ENCODE data around the gene EXT2.
A peak's percentile ranks its signal among the peaks of the same experiment; 100 is the strongest.

The EXT2 gene

DNA sequence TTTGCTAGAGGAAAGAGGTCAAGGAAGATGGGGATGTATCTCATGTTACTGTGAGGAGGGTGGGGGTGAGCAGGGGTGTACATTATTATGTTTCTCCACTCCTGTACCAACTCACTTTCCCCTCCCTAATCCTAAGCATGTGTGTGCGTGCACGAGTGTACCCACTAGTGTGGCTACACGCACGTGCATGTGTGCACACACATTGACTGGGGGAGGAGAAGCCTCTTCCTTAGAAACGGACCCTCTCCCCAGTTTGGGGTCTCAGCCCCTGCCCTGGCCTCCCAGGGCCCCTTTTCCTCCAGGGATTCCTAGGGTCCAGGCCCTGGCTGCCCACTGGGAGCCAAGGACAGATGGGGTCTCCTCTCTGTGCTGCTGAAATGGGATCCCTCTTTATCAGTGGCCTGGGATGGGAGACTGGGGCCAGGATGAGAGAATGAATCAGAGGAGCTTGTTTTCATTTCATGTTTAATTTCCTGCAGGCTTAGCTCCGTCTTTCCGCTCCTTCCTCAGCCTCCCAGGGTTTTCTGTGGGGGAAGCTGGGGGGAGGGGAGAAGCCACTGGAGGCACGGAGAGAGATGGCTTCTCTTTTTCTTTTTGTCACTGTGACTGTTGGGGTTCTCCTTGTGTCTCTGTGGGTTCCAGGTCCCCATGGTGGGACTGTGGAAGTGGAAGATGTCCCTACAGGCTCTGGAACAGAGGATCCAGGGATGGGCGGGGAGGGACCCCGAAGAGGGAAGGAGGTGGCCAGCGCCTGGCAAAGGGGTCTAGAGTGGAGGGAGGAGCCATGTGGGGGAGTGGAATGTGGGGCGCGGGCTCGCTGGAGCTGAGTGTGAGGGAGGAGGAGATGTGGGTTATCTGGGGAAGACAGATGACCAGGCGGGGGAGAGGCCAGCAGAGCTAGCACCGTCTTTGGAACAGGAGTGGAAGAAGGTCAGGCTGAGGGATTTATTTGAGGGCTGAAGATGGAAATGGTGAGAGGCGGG, 174.2 kb downstream of the EXT2 start:
- DNase-seq: no peak

GRCh38 chr11:44270403-44271273, 175.2 kb downstream of the EXT2 start:
- no peak for DNase-seq

GRCh38 chr11:44271286-44271685, 175.8 kb downstream of the EXT2 start:
- DNase-seq: no peak

GRCh38 chr11:44274404-44274803, 178.9 kb downstream of the EXT2 start:
- DNase-seq: no peak

GRCh38 chr11:44275241-44275640, 179.8 kb downstream of the EXT2 start:
- no peak for DNase-seq

DNA sequence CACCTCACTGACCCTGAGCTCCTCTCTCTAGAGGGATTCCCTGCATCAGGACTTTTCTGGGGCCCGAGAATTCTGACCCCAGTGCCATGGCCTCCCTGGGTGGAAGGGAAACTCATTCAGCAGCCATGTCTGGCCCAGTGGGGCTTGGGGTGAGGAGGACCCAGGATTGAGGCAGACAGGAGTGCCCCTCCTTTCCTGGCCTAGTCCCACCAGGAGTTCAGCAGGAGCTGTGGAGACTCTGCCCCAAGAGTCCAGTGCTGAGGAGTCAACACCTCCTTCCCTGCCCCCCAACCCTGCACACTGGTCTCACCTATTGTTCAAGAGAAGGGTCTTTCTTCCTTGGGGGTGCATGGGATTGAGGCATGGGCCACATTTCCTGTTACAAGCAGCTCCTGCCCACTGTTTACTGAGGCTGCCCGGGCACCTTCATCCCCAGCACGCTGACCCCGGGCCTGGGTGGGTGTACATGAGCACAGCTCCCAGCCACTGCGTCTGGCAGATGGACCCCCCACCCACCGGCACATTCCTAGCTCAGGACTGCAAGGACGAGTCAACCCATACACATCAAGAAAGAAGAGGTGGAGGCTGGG, 180.6 kb downstream of the EXT2 start:
- no peak for DNase-seq

DNA sequence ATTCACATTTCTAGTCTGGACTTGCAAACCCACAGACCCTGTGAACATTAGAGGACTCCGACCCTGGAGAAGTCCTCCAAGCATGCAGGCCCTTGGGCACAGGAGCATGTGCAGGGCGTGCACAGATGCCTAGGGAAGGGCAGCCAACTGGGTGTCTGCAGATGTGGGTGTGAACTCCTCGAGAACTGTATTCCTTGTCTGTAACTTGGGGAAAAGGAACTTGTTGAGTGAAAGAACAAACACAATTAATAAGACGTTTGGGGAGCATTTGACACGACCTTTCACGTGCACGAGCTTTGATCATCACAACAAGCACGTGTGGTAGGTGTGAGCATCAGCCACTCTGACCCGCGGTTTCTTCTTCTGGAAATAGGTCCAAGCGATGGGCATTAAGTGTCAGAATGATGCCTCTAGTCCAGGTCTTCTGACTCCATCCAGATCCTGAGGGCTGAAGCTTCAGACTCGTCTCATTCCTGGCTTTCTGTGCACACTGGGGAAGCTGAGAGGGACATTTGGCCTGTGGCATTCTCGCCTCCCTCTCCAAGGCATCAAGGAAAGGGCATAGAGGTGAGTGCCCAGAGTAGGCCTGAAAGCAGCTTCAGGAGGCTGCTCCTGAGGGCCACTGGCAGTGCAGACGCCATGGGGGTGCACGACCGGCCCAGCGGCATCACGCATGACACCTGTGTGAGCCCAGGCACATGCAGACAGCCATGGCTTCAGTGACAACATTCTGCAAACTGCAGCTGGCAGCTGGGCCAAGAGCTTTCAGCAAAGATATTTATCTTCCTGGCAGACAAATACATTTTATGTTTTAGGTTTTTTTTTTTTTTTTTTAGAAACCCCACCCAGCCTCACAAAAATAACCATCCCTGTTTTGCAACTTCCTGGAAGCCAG, 182.0 kb downstream of the EXT2 start:
- DNase-seq: no peak

GRCh38 chr11:44279483-44279882, 184.0 kb downstream of the EXT2 start:
- DNase-seq: no peak

DNA sequence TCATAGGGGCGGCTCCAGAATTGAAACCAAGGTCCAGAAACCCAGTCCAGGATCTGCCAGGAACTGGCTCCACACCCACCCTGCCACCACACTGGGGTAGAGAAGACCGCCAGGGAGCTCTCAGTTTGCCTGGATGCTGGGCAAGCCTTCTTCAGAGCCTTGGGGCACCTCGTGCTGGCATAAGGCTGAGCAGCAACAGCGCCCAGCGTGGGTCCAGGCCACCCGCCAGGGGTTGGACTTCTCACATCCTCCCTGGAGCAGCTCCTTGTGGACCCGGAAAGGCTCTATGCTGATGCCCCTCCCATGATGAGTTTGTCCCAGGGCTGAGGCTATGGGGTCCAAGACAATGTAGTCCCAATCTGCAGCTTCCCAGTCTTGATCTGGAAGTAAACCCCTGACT, 184.8 kb downstream of the EXT2 start:
- no peak for DNase-seq

- no peak for DNase-seq
Observed at GRCh38 chr11:44281151-44281550, 185.7 kb downstream of the EXT2 start.

DNA sequence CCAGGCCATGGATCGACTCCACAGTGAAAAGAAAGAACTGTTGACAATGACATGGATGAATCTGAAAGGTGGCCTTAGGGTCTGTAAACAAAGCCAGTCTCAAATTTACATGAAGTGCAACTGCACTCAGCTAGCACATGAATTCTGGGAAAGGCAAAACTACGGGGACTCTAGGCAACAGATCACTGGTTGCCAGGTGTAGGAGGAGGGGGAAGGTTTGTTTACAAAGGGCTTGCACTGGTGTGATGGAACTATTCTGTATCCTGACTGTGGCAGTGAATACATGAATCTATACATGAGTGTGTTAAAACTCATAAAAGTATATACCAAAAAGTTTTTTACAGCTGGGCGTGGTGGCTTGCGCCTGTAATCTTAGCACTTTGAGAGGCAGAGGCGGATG, 187.1 kb downstream of the EXT2 start:
- DNase-seq: no peak

GRCh38 chr11:44285756-44286155, 190.3 kb downstream of the EXT2 start:
- no peak for DNase-seq

DNA sequence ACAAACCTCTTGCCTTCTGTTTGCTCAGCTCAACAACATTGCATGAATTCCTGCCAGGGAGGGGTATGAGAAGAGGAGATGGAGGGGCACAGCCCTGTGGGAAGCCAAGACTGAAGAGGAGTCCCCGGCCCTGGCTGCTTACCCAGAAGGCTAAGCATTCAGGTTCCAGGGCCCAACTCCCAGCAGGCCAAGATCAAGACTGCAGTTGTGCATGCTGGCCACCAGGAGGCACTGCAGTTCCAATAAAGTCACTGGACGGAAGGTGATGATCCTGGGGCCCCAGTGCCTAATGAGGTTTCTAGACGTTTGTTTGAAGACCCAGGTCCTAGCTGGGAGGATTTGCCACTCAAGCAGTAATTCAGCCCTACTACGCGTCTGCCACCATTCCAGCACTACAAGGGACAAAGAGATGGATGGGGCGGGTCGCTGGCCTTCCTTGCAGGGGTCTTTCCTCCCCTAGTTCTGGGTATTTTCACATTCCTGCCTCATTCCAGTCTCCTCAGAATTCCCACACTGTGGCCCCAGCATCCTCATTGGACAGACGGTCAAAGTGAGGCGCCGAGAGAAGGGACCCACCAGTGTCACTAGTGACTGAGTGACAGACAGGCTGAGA, 190.9 kb downstream of the EXT2 start:
- peak; percentile 53 for DNase-seq

DNA sequence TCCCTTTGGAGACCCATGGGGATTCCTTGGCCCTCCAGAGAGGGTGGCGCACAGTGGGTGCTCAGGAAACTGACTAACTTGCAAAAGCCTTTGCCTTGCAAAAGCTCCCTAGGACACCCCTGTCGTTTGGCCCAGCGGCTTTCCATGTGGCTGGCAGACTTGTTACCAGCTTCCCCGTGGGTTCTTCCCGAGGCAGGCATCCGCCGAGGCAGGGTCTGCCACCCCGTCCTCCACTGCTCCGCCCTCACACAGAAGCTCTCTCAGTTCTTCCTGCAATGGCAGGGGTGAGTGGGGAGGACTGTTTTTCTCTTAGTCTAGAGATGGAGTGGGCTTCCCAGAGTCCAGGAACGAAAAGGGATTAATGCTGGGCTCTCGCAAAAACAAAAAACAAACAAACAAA, 191.4 kb downstream of the EXT2 start:
- DNase-seq: no peak

GRCh38 chr11:44288133-44288526, 192.7 kb downstream of the EXT2 start:
- DNase-seq: no peak

DNA sequence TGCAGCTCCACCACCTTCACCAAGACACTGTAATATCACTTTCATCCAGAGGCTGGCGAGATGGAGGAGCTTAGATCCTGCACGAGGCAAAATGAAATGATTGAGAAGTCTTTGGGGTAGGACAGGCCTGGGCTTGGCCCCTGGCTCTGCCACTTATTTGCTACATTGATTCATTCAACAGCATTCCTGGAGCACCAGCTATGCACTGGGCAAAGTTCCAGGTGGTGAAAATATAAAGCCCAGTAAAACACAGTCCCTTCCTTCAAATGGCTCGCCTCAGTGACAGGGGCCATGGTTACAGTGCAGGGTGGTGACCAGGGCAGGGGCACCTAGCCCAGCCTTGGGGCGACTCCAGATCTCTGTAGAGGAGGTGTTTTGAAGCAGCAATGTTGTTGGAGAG, 194.7 kb downstream of the EXT2 start:
- DNase-seq: no peak

All from CD4-positive, alpha-beta T cell treated with Interleukin-17A for 1 hour (primary cell).